RWPE2 (cell line): ENCODE results near the gene DMBT1.

Experiments
- ATAC-seq: fragments of 200-7000 bp; cut with Tn5 transposase; 3 replicates; pipeline ENCODE4 v1.9.1; 2021; ENCODE audit warnings: low read depth
- DNase-seq: peaks from one replicate; pipeline ENCODE4 v3.0.0-alpha.2; 2020; ENCODE audit warnings: low spot score
- H3K27ac ChIP-seq: fragments of 450-650 bp; 2 replicates; pipeline ENCODE4 v1.5.1; 2017; ENCODE audit warnings: mild to moderate bottlenecking; ENCODE audit not compliant: poor library complexity, severe bottlenecking
- H3K27me3 ChIP-seq: fragments of 250-450 bp; sonication (Bioruptor Pico); 2 replicates; pipeline ENCODE4 v1.5.1; 2021; ENCODE audit warnings: mild to moderate bottlenecking, moderate library complexity; ENCODE audit not compliant: insufficient read depth, poor library complexity, severe bottlenecking
- H3K36me3 ChIP-seq: fragments of 250-450 bp; sonication (Bioruptor Pico); 2 replicates; pipeline ENCODE4 v1.5.1; 2020; ENCODE audit warnings: low read depth, mild to moderate bottlenecking, moderate library complexity
- H3K4me1 ChIP-seq: fragments of 250-450 bp; sonication (Bioruptor Pico); 2 replicates; pipeline ENCODE4 v1.5.1; 2021; ENCODE audit warnings: mild to moderate bottlenecking, moderate library complexity; ENCODE audit not compliant: insufficient read depth, poor library complexity, severe bottlenecking
- H3K4me3 ChIP-seq: fragments of 250-450 bp; sonication (Bioruptor Pico); 2 replicates; pipeline ENCODE4 v1.5.1; 2021; ENCODE audit warnings: mild to moderate bottlenecking, moderate library complexity; ENCODE audit not compliant: severe bottlenecking
- H3K9me3 ChIP-seq: fragments of 250-450 bp; sonication (Bioruptor Pico); 2 replicates; pipeline ENCODE4 v1.5.1; 2021; ENCODE audit warnings: mild to moderate bottlenecking, moderate library complexity; ENCODE audit not compliant: severe bottlenecking
- TF ChIP-seq, protein P1 (sequence below): fragments of 450-650 bp; IDR thresholded peaks from one replicate; pipeline ENCODE4 v1.5.1; 2017; ENCODE audit warnings: mild to moderate bottlenecking, moderate library complexity; ENCODE audit not compliant: poor library complexity, severe bottlenecking

DMBT1 gene

DNA sequence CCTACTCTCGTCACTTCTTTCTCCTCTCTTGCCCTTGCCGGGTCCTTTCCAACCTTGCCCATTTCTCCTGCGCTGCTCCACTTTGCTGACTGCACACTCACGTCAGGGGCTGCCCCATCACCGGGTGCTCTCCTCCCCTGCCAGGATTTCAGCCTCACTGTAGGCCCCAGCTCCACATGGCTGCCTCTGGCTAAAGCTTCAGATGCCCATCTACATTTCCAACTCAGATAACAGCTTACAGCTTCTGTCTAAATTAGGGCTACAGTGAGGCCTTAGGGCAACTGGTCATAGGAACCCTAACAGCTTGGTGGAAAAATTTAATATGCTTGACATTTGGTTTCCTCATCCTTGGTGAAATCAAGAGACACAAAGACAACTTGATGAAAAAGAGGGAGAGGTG is 113.2 kb downstream of the DMBT1 start:
- Histone ChIP-seq H3K27me3 (no peaks in the 10 kb centered on the region), H3K4me1 (no peaks in the 10 kb centered on the region), H3K9me3 (no peaks in the 10 kb centered on the region), H3K27ac (no peak overlapping the region), H3K36me3 (no peaks in the 10 kb centered on the region), H3K4me3 (no peak overlapping the region)
- TF ChIP-seq, protein P1, sequence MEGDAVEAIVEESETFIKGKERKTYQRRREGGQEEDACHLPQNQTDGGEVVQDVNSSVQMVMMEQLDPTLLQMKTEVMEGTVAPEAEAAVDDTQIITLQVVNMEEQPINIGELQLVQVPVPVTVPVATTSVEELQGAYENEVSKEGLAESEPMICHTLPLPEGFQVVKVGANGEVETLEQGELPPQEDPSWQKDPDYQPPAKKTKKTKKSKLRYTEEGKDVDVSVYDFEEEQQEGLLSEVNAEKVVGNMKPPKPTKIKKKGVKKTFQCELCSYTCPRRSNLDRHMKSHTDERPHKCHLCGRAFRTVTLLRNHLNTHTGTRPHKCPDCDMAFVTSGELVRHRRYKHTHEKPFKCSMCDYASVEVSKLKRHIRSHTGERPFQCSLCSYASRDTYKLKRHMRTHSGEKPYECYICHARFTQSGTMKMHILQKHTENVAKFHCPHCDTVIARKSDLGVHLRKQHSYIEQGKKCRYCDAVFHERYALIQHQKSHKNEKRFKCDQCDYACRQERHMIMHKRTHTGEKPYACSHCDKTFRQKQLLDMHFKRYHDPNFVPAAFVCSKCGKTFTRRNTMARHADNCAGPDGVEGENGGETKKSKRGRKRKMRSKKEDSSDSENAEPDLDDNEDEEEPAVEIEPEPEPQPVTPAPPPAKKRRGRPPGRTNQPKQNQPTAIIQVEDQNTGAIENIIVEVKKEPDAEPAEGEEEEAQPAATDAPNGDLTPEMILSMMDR: no peak
- ATAC-seq: no peak
- DNase-seq: no peak

DNA sequence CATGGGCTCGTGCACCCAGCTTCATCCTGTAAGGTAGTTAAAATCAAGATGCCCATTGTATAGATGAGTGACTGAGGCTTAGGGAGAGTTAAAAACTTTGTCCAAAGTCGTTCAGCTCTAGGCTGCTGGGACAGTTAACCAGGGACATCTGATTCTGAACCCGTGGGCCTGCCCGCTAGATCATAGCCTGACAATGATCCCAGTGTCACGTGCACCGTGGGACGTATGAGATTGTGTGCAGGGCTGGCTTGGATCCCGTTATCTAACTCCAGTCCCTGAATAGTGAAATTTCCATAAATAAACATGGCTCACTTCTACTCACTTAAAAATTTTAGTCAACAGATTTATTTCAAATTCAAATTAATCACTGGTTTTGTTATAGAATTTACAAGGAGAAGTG is 114.2 kb downstream of the DMBT1 start:
- Histone ChIP-seq H3K27ac (no peak overlapping the region), H3K27me3 (no peaks in the 10 kb centered on the region), H3K4me1 (no peaks in the 10 kb centered on the region), H3K36me3 (no peaks in the 10 kb centered on the region), H3K9me3 (no peaks in the 10 kb centered on the region), H3K4me3 (no peak overlapping the region)
- DNase-seq (no peak), ATAC-seq (no peak)
- TF ChIP-seq, protein P1: no peak

DNA sequence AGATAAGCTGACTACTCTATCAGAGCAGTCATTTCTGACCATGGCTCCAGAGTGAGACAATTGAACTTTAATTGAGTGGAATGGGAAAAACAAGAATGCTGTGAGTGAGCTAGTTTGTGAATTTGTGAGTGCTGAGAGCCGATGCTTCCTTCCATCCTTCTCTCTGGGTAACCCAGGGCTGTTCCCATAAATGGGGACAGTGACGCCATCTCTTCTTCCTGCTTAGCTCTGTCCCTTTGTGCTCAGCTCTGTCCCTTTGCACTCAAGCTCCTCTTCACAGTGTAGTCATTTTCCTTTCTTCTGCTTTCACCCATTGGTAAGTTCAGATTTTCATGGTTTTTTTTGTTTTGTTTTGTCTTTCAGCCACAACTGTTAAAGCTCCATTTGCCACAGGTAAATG is 114.7 kb downstream of the DMBT1 start:
- no peak for ATAC-seq
- TF ChIP-seq, protein P1: no peak
- Histone ChIP-seq H3K4me3 (no peak overlapping the region), H3K27me3 (no peaks in the 10 kb centered on the region), H3K4me1 (no peaks in the 10 kb centered on the region), H3K27ac (no peak overlapping the region), H3K9me3 (no peaks in the 10 kb centered on the region), H3K36me3 (no peaks in the 10 kb centered on the region)
- no peak for DNase-seq

DNA sequence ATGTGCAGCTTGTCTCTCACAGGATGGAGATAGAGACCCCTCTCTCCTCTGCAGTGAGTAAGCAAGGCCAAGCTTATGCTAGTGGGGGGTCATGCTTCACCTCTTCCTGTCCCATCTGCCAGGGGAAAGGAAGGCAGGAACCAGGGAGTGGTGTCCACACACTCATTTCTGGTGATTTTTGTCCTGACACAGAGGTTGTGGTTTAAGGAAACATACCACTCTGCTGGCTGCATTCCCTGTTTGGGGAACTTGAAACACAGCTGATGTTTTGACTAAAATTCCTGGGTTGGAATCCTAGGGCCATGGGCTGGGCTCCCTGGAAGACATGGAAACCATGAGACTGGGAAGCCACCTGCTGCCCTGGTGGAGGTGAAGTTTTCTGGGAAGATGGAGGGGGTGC is 117.7 kb downstream of the DMBT1 start:
- H3K27ac ChIP-seq: no peak overlapping the region
- TF ChIP-seq, protein P1: no peak
- ATAC-seq: no peak
- DNase-seq: no peak
- H3K36me3 ChIP-seq: no peaks in the 10 kb centered on the region
- no peak overlapping the region for H3K4me3 ChIP-seq
- H3K4me1 ChIP-seq: no peaks in the 10 kb centered on the region
- H3K27me3 ChIP-seq: no peaks in the 10 kb centered on the region
- H3K9me3 ChIP-seq: no peaks in the 10 kb centered on the region

DNA sequence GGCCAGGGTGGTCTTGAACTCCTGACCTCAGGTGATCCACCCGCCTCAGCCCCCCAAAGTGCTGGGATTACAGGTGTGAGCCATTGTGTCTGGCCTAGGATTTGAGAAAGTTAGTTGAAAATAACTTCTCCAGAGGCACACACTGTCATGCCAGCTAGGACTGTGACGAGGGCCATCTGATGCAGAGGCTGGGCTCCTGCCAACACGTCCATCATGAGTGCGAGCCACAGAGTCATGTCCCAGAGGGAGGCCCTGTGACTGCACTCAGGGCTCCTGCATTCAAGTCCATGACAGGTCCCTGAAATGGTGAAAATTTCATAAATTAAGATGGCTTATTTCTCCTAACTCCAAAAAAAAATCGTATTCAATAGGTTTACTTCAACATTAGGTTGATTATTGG is 122.0 kb downstream of the DMBT1 start:
- no peak for DNase-seq
- ATAC-seq: no peak
- Histone ChIP-seq H3K36me3 (no peaks in the 10 kb centered on the region), H3K4me1 (no peaks in the 10 kb centered on the region), H3K27me3 (no peaks in the 10 kb centered on the region), H3K27ac (no peak overlapping the region), H3K4me3 (no peak overlapping the region), H3K9me3 (no peaks in the 10 kb centered on the region)
- TF ChIP-seq, protein P1: no peak
